ENCODE data around the gene NRXN3.

DNA sequence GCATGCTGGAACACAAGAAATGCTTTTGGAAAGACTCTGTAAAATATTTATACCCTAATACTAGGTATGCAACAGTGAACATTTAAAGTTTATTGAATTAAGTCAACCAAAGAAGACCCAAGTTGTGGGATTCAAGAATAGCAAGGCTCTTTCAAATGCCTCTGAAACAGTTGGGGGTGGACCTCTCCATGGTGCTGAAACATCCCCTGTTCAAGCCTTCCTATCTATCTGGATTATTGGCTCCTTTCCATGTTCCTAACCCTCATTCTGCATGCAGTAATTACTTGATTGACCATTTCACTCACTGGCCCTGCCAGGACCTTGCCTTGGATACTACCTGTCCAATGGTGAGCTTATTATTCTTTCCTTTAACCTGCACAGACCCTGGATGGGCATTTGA, 349.7 kb downstream of the NRXN3 start:
- no peak for TF ChIP-seq POLR2A (IDR thresholded peaks at IDR 0.05)
- no peak for TF ChIP-seq CTCF (IDR thresholded peaks at IDR 0.05)
